ENCODE measurements around the gene NACC2.
A peak's percentile ranks its signal among the peaks of the same experiment; 100 is the strongest.

NACC2 gene

DNA sequence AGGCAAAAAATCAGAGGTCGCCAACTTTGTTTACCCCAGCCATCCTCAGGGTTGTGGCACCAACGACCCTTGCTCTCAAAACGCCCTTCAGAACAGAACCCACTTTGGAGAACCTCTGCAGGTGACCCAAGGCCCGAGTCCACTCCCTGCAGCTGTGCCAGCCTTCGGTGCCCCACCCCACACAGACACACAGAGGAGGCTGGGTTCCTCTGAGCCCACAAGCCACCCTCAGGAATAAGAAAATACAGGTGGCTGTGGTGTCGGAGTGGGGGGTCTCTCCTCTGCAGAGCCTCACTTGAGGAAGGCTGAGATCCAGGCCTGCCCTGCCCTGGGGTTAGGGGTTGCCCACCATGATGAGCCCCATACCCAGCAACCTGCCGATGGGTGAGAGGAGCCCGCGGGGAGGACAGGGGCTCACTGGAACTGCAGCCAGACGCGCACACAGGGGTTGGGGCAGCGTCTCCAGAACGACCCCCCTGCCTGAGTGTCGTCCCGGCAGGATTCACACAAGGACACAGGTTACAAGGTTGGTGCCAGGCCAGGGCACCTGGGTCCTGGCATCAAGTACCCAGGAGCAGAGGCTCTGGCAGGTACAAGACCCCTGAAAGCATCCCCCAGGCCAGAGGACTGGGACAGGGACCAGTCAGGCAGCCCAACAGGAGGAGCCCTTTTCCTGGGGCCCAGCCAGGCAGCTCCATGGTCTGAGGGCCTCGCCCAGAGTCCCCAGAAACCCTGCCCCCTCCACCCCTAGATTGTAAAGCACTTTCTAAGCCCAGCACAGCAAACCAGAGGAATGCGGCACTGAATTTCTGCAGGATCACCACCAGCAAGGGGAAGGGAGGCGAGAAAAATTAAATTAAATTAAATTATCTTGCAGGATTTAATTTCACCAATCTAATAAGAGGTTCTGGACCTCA lies 40.0 kb downstream of the NACC2 start:
- peak; percentile 28 for FAIRE-seq

DNA sequence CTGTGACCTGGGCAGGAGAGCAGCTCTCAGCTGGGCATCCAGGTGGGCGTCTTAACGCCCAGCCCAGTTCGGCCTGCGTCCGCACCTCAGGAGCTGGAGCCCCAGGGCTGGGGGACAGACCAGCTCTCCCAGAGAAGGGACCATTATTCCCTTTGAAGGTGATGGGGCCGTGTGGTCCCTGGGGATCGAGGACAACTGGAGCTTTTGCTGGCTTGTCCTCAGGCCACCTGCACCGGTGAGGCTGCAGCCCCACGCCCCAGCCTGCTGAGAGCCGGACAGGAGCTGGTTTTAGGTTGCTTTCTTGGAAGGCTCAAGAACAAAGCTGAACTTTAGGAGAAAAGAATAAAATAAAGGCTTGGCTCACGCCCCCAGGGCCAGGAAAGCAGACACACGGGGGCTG lies 40.9 kb downstream of the NACC2 start:
- FAIRE-seq: no peak

DNA sequence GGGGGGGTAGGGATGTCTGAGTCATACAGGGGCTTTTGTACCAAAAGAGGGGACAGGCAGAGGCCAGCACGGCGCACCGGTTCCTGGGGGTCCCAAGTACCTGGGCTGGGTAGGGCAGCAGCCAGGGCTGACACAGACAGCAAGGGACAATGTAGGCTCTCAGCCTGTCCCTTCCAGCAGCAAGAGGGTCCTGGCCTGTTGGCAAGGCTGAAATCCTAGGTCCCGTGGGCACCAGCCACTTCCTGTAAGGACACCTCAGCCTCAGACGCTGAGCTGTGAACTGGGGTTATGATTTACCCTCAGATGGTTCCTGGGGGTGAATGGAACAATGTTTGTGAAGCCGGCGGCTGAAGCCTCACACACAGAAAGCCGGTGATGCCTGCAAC lies 41.3 kb downstream of the NACC2 start:
- FAIRE-seq: no peak

DNA sequence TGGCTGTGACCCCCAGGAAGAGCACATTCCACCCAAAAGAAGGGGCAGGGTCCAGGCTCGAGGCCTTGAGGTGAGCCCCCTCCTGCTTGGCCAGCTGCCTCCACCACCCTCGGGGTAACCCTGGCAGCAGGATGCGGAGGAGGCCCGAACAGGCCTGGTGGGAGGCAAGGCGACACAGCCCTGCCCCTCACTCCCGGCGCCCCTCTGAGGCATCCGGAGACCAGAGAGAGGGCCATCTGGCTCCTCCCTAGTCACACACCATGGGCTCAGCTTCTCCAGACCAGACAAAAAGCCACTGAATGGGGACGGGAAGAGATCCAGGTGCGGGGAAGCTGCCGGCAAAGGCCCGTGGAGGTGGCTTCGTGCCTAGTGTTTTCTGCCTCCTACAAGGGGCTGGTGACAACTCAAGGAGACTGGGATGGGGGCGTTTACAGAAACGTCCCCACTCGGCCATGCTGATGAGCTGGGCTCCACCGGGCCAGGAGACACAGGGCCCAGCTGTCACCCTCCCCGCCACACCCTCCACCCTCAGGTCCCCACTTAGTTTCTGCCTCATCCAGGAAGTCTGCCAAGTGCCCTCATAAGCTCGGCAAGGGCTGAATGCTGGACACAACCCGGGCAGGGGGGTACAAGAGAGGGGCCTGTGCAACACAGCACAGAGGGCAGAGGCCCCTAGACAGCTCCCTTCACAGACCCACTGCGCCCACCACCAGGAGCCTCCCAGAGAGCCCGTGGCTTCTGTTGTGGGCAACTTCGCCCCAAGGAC lies 41.9 kb downstream of the NACC2 start:
- no peak for FAIRE-seq

DNA sequence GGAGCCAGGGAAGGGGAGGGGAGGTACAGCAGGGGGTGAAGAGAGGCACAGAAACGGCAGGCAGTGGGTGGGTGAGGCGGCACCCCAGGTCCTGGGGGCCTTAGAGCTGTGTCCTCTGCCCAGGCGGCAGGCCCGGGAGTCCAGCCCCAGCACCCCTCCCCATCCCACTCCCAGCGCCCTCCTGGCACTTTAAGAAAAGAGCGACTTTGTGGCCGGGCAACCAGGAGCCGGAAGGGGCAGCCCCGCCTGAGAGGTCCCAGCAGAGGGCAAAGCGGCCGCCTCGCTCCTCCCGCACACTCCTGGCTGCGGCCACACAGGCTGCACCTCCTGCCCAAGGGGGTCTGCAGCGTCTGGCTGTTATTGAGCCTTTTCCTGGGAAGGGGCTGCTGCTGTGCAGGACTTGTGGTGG lies 42.6 kb downstream of the NACC2 start:
- no peak for FAIRE-seq

DNA sequence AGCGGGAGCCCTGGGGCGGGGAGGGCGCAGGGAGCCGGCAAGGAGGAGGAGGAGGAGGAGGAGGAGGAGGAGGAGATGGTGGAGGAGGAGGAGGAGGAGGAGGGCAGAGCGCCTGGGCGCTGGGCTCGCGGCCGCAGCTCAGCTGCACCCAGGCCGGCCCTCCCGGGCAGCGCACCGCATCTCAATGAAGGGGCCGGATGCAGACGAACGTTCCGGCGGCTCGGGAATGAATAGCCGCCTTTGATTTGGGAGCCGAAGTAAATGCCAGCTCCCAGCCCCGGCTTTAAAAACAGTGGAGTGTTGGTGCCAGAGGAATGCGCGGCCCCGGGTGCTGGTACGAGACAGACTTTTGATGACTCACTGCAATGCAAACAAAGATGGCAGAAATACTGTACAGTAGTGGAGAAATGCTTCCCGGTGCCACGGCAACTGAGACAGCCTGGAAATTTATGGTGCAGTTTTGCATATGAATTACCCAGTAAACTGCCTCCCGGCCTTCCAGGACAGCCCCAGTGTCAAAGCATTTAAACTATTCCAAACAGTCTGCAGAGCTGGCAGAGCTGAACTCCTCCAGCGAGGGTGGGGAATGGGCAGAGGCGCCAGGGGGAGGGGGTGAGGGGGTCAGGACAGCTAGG lies 43.1 kb downstream of the NACC2 start:
- FAIRE-seq: peak; percentile 95

DNA sequence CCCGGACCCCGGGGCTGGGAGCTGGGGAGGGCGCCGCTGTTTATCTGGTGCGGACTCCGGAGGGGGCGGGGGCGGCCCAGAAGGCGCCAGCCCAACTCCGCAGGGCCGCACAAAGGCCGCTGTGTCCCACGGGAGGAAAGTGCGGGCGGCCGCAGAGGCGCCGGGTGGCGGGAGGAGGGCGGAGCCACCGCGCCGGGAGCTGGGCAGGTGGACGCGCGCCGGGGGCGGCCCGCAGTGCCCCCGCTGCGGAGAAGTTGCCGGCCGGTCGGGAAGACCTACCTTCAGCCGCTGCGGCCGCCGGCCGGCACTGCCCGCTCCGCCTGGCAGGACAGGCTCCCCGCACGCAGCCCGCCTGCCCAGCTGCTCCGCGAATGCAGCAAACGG lies 43.6 kb downstream of the NACC2 start:
- no peak for FAIRE-seq

DNA sequence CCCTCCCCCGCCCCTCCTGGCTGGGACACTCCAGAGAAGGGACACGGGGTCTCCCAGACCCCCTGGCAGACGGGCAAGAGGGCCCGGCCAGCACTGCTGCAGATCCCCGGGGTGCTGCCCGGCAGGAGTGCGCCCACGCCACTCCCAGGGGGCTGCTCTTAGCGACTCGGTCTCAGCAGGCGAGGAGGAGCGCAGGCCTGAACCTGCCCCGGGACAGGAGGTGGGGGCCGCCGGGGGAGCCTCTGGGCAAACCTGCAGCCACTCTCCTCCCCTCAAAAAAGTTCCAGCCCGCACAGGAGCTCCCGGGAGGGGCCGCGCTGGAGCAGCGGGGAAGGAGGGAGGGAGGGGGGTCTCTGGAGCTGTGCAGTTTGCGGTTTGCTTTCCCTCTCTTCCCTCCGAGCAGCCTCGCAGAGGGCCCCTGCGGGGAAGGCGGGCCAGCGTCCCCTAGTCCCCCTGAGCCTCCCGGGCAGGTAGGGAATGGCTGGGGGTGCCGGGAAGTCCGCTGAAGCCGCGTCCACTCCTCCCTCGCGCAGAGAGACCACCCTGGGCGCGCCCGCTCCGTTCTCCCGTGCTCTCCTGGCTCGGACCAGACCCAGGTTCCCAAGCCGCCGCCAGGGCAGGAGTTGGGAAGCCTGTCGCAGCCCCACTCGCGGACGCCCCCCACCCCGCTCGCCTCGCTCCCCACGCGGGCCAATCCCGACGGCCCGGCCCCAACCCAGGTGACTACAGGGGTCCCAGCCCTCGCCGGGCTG lies 44.2 kb downstream of the NACC2 start:
- no peak for FAIRE-seq

DNA sequence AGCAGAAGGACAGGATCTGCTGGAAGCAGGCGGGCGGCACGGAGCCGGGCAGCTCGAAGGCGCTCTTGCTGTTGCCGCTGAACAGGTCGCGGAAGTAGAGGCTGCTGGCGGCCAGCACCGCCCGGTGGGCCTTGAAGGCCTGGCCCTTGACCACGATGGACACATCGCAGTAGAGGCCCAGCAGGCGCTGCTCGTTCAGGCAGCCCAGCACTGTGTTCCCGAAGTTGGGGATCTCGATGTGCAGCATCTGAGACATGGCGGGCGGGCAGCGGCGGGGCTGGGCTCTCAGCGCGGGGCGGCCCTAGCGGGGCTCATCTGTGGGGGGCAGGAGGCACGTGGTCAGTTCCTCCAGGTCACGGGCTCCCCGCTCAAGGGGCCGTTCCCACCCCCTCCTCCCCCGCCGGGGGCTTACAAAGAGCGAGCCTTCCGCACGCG lies 44.8 kb downstream of the NACC2 start:
- no peak for FAIRE-seq

DNA sequence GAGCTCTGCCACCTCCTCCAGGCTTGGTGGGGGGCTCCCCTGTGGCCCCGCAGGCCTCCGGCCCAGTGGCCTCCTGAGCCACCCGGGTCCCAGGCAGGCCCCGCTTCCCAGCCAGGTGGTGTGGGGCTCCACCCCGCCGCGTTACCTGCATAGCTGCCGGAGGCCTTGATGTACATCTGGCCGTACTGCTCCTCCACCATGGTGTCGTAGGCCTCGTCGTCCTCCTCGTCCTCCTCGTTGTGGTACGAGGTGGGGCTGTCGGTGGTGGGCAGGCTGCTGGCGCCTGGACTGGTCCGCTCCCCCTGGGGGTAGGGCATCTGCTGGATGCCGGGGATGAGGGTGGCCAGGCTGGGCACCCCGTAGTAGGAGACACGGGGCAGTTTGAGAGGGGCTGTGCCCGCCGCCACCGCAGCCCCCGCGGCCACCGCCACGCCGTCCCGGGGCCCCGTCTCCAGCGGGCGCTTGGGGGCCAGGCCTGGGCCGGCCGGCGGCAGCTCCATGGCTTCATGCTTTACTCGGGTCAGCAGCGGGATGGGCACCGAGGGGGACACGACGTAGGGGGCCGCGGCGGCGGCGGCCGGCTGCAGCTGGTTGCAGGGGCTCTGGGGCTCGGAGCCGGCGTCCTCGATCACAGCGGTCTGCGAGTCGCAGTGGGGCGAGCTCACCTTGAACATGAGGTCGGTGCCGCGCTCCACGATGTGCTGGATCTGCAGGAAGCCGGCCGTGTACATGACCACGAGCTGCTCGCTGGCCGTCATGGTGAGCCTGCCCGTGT lies 45.4 kb downstream of the NACC2 start:
- no peak for FAIRE-seq

DNA sequence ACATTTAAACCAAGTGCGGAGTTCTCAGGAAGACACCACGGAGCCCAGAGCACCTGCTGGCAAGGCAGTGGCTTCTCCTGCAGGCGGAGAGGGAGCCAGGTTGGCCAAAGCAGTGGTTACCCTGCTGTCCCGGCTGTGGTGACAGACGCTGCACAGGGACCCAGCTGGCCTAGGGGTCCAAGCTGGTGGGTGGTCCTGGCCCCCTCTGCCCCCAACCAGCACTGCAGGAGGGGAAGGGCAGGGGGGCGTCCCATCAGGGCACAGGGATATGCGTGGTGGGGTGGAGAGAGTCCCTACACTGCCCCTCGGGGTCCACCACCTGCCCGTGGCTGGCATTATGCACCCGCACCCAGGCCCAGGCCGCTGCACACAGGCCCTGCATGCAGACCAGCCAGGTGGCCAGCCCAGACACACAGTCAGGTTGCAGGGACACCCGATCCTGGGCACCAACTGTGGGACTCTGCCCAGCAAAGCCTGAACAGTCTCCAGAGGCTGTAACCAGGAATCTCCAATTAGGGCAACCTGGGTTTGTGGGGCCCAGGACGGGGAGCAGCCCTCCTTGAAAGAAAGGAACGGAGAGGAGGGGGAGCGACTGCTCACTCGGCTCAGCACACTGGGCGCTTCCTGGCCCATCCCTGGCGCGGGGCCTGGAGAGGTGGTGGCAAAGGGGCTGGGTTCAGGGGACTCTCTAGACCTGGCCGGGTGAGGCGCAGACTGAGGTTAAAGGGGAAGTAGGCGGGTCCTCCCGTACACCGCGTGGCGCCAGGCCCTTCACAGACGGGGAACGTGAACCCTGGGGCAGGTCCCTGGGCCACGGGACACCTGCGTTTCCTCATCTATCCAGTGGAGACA lies 46.3 kb downstream of the NACC2 start:
- no peak for FAIRE-seq

DNA sequence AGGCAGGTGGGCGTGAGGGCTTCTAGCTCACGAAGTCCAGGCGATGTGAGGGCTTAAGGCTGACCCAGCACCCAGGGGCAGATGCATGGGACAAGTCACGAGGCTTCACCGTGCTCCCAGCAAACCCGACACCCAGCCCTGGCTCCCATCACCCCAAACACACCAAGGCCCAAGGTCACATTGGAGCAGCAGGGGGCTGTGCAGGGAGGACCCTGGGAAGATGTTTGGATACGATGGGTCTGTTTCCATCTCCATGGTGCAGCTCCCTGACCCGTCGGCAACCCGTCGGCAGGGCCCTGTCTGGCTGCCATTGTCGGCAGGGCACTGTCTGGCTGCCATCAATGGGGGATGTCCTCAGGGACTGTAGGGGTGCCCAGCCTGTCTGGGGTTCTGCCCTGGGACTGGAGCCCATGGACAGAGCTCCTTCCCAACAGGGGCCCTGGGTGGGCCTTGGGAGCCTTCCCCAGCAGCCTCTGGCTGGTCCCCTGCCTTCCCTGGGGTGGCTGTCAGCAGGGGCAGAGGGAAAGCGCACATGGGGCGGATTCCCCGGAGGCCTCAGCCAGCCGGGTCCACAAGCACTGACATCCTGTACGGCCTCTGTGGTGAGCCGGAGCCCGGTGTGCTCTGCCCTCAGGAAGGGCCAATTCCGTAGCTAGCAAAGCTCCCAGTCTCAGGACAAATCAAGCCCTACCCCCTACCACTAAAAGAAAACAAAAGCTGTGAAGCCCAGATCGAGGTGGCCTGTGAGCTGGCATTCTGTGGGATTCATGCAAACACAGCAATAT lies 47.1 kb downstream of the NACC2 start:
- no peak for FAIRE-seq

DNA sequence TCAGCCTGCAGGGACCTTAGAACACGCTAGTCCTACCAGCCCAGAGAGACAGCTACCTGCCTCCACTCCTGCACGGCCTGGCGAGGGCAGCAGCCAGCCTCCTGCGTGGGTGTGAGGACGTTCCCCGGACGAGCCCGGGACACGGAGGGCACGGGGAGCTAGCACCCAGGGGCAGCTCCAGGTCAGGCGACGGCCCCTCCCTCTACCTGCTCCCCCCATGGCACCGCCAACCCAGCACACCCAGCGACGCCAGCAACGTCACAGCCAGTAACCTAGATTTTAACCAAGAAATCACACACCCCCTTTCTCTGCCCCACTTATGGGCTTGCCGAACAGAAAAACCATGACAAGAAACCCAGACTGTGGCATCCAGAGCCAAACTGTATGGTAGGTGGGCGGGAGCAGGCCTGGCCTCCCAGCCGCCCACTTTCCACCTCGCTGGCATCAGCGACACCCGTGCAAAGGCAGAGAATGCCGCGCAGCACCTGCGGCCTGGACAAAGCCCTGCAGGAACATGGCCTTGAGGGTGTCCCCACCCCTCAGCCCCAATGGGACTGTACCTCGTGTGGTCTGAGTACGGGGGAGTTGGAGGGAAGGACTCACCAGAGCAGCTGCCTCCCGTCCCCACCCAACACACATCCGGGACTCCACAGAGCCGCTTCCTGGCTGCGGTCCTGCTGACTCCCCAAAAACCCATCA lies 47.9 kb downstream of the NACC2 start:
- FAIRE-seq: no peak

DNA sequence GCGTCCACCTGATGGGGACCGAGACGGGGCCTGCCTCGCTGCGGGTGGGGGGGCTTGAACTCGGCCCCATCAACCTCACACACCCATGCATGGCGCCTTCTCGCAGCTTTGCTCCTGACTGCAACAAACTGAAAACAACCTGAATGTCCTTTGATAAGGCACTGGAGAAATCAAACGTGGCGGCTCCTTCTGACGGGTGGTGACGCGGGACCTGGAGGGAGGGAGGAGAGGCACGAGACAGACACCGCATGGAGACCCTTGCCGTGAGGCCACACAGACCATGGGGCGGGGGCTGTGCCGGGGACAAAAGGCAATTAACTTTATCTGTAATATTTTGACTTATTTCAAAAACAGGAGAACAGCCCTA lies 48.6 kb downstream of the NACC2 start:
- no peak for FAIRE-seq

DNA sequence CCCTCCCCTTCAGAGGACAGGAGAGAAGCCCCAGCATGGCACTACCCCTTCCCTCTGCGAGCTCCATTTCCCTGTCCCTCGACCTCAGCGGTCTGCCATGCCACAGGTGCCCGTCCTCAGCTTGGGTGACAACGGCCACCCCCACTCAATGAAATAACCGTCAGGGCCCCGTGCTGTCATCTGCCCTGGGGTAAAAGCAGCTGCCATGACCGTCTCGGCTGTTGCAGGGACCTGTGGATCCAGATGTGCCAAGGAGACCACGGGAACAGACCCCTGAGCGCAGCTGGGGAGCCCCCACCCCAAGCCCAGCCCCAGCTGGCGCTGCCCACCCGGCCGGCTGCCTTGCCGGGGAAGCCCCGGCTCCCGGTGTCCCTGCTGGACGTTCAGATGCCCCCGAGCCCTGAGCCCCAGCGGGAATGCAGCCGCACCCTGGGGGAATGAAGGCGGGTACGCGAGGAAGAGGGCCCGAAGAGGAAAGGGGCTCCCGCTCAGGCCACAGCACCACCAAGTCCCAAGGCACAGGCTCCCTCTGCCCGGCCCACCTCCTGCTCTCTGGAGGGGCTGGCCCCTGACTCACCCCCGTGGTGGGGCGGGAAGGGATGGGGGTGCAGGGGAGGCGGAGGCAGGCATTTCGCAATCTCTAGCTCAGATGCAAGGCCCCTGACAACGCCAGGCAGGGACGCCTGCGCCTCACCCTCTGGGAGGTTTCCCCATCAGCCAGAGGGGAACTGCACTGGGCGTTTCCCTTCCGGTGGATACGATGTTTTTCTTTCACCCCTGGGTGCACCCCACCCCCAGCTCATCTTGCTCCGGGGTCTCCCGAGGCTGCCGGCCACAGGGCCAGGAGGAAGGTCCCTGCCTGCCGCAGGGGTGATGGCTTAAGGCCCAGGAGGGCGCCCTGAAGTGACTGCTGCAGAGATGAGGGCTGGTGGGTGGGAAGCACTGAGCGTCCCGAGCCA lies 49.2 kb downstream of the NACC2 start:
- FAIRE-seq: no peak

DNA sequence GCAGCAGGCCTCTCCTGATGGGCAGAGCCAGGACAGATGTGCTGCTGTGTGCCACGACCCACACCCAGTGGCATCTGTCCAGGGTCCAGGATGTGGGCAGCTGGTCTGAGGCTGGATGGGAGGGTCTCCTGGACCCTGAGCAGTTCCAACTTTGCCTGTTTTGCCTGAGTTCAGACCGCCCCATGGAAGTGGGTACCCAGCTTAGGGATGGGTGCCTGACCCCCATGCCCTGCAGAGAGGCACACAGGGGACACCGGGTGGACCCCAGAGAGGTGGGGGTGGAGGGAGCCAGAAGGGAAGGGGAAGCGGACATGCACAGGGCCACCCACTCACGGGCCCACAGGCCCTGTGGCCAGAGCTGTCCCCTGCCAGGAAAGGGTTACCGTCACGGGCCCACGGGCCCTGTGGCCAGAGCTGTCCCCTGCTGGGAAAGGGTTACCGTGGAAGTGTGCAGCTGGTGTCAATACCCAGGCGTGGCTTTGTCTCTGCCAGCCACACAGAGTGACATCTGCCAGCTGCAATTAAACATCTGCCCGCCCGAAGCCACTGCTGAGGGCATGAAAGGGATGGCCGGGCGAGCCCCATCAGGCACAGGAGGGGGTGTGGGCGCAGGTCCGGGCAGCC lies 50.0 kb downstream of the NACC2 start:
- FAIRE-seq: no peak

DNA sequence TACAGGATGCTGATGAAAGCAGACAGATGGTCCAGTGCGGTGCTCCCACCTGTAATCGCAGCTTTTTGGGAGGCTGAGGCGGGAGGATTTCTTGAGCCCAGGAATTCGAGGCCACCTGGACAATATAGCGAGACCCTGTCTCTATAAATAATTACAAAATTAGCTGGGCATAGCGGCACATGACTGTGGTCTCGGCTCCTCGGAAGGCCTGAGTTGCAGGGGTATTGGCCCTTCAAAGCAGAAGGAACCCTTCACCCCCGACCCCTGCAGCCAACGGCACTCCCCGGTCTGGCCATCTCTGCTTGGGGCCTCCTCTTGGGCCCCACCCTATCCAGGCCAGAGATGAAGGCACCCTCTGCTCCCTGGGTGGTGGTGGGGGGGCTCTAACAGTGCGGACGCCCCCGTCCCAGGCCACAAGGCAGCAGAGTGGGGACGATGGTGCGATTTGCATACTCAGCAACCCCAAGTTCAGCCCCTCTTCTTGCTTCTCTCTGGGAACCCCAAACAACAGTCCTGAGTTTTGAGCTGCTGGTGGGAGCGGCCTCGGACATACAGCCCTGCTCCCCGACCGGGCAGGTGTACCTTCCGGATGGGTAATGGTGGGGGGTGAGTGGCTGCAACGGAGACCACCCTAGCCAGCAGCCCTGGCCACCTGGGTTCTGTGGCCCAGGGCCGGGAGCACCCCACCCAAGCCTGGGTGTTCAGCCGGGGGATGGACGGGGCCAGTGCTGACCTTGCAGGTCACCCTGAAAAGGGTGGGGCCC lies 50.7 kb downstream of the NACC2 start:
- FAIRE-seq: no peak
